Endothelial cell (in vitro differentiated cells): Measurements from ENCODE around the gene FAF2. TPM values are rescaled to one million over a fixed set of nuclear protein-coding genes. Genes with fewer than 3 reads are reported as not detected.

Experiments used
- DNase-seq: peaks from one replicate; pipeline ENCODE4 v3.0.0; 2021; ENCODE audit warnings: low spot score
- H3K27ac Mint-ChIP-seq: one replicate; pipeline ENCODE4 v1.8.0; 2021; ENCODE audit warnings: mixed read lengths, inconsistent platforms; ENCODE audit not compliant: unreplicated experiment
- H3K27me3 Mint-ChIP-seq: one replicate; pipeline ENCODE4 v1.8.0; 2021; ENCODE audit warnings: mild to moderate bottlenecking, moderate library complexity, mixed read lengths, inconsistent platforms; ENCODE audit not compliant: unreplicated experiment
- H3K36me3 Mint-ChIP-seq: one replicate; pipeline ENCODE4 v1.8.0; 2021; ENCODE audit warnings: mild to moderate bottlenecking, low read depth, mixed read lengths, inconsistent platforms; ENCODE audit not compliant: unreplicated experiment
- H3K4me1 Mint-ChIP-seq: one replicate; pipeline ENCODE4 v1.8.0; 2021; ENCODE audit warnings: mild to moderate bottlenecking, mixed read lengths, inconsistent platforms; ENCODE audit not compliant: unreplicated experiment
- H3K4me3 Mint-ChIP-seq: one replicate; pipeline ENCODE4 v1.8.0; 2021; ENCODE audit warnings: mild to moderate bottlenecking, mixed read lengths, inconsistent platforms; ENCODE audit not compliant: unreplicated experiment
- H3K9me3 Mint-ChIP-seq: one replicate; pipeline ENCODE4 v1.8.0; 2021; ENCODE audit warnings: mixed read lengths, inconsistent platforms; ENCODE audit not compliant: unreplicated experiment
- total RNA-seq: library from RNA; stranded (reverse); fragmentation: NEBNext Ultra II Directional; extraction: Animal tissue kit (Norgen Biotek cat#: 25700); gene quantifications from one replicate; pipeline ENCODE4 v1.2.1, GENCODE V29; 2021; ENCODE audit not compliant: unreplicated experiment
- TF ChIP-seq, protein P1 (sequence below): fragments of 200-600 bp; sonication (generic); IDR thresholded peaks from one replicate; pipeline ENCODE4 v1.5.0; 2021; ENCODE audit warnings: antibody characterized with exemption; ENCODE audit not compliant: unreplicated experiment

Gene FAF2
- total RNA-seq, 1 donor from 2014 or later, result 40.6 TPM

DNA sequence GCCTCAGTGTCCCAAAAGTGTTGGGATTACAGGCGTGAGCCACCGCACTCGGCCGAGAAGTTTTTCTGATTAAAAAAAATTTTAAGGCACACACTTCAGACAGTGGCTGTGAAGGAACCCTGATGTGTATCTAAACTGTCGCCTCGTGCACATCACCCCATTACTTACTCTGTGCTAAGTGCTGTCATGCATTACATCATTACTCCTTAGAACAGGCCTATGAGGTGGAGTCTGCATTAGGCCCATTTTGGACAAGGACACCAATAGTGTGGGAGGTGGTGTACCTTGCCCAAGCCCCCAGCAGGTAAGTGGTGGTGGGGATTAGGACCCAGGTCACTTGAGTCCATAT lies 97.2 kb downstream of the FAF2 start:
- no peak overlapping the region for H3K4me3 Mint-ChIP-seq
- no peak for DNase-seq
- TF ChIP-seq, protein P1, sequence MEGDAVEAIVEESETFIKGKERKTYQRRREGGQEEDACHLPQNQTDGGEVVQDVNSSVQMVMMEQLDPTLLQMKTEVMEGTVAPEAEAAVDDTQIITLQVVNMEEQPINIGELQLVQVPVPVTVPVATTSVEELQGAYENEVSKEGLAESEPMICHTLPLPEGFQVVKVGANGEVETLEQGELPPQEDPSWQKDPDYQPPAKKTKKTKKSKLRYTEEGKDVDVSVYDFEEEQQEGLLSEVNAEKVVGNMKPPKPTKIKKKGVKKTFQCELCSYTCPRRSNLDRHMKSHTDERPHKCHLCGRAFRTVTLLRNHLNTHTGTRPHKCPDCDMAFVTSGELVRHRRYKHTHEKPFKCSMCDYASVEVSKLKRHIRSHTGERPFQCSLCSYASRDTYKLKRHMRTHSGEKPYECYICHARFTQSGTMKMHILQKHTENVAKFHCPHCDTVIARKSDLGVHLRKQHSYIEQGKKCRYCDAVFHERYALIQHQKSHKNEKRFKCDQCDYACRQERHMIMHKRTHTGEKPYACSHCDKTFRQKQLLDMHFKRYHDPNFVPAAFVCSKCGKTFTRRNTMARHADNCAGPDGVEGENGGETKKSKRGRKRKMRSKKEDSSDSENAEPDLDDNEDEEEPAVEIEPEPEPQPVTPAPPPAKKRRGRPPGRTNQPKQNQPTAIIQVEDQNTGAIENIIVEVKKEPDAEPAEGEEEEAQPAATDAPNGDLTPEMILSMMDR, result no peak
- peaks cover 15% of the 10 kb centered on the region for H3K27me3 Mint-ChIP-seq
- H3K9me3 Mint-ChIP-seq, result no peaks in the 10 kb centered on the region
- H3K36me3 Mint-ChIP-seq, result no peaks in the 10 kb centered on the region
- peaks cover 21% of the 10 kb centered on the region for H3K4me1 Mint-ChIP-seq
- H3K27ac Mint-ChIP-seq, result no peak overlapping the region

DNA sequence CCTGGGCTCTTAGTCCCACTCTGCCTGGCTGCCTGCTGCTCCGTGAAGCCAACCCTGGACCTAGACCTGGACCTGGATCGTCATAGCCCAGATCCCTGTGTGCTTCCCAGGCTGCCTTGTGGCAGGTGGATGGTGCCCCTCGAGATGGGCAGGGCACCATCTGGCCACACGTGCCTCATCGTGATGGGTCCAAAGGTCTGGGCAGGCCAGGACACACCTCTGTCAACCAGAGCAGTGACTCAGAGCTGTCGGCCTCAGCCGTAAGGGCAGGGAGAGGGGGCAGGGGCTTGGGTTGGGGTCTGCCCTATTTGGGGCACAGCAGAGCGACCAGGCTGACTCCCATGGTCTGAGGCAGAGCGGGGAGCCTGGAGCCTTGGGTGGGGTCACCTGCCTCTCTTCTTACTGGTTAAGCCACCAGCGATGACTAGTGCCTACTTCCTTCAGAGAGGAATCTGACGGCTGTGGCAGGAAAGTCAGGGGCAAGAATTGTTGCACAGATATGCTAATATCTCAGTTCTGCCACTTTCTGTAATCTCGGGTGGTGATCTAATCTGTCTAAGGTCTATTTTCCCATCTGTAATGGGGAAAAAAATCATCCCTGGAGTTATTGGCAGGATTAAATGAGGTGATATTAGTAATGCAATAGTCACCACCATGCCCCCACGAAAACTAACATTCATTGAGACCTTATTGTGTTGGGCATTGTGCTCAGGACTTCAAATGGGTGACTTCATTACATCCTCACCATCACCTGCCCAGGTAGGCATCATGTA lies 97.7 kb downstream of the FAF2 start:
- no peak for DNase-seq
- no peaks in the 10 kb centered on the region for H3K36me3 Mint-ChIP-seq
- H3K27me3 Mint-ChIP-seq, result peaks cover 14% of the 10 kb centered on the region
- H3K4me3 Mint-ChIP-seq, result no peak overlapping the region
- peaks cover 15% of the 10 kb centered on the region for H3K4me1 Mint-ChIP-seq
- no peak overlapping the region for H3K27ac Mint-ChIP-seq
- TF ChIP-seq, protein P1, result no peak
- no peaks in the 10 kb centered on the region for H3K9me3 Mint-ChIP-seq

DNA sequence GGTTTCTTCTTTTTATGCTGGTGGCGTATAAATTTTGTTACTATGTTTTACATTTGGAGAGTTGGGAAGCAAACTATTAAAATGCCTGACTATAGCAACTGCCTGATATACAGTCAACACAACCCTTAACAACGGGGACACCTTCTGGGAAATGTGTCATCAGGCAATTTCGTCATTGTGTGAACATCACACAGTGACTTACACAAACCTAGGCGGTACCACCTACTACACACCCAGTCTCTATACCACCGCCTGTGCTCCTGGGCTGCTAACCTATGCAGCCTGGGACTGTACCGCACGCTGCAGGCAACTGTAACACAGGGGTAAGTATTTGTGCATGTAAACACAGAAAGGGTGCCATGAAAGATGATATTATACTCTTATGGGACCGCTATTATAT lies 99.6 kb downstream of the FAF2 start:
- TF ChIP-seq, protein P1, result no peak
- no peak for DNase-seq
- no peak overlapping the region for H3K27ac Mint-ChIP-seq
- no peak overlapping the region for H3K4me3 Mint-ChIP-seq
- peaks cover 10% of the 10 kb centered on the region for H3K27me3 Mint-ChIP-seq
- no peaks in the 10 kb centered on the region for H3K4me1 Mint-ChIP-seq
- H3K36me3 Mint-ChIP-seq, result no peaks in the 10 kb centered on the region
- no peaks in the 10 kb centered on the region for H3K9me3 Mint-ChIP-seq

DNA sequence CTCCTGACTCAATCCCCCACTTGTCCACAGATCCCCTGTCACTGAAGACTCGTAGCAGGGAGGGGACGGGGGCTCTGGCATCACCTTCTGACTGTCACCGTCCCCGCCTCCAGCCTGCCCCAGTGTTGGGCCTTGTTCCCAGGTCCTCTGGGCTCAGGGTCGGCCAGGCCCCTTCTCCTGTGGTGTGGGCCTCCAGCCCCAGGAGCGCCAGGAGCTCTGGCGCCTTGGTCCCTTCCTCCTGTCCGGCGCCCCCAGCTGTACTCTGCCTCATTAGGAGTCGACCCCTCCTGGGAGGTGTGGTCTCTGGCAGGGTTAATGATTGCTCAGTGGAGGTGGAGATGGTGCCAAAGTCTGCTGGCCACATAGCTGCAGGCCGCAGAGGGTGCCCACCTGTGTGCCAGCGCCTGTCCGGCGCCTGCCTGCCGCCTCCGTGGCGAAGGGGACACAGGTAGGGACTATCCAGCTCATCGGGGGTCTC lies 100.8 kb downstream of the FAF2 start, which contains the start of gene CDHR2:
Gene CDHR2 (plus strand): TSS at position 376 of the 478 bp plus-strand sequence. CDS start 16,011 bp downstream, outside the sequence.
- Mint-ChIP-seq H3K27ac (no peak within 1 kb of the TSS), H3K27me3 (peaks cover 10% of the 10 kb centered on the region), H3K4me1 (no peaks in the 10 kb centered on the region), H3K4me3 (no peak within 1 kb of the TSS), H3K36me3 (no peaks in the 10 kb centered on the region), H3K9me3 (no peaks in the 10 kb centered on the region)
- no peak for DNase-seq
- TF ChIP-seq, protein P1, result no peak

DNA sequence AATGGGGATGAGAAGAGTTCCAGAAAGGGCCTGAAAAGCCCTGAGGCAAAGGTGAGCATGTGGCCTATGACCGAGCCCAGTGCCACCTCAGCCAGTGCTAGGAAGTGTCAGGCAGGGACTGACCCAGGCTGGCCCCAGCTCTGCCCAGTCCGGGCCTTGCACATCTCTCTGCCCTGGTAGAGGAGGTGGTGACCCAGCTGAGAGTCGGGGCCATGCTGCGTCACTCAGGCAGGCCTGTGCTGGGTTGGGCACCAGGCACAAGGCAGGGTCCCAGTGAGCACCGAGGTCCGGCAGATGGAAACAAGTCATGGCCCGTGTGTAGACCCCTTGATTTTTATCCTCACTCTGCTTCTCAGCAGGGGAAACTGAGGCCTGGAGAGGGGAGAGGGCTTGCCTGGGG lies 101.7 kb downstream of the FAF2 start:
- DNase-seq, result no peak
- Mint-ChIP-seq H3K4me1 (no peaks in the 10 kb centered on the region), H3K27ac (no peak overlapping the region), H3K4me3 (no peak overlapping the region), H3K9me3 (no peaks in the 10 kb centered on the region), H3K27me3 (peaks cover 7% of the 10 kb centered on the region), H3K36me3 (no peaks in the 10 kb centered on the region)
- TF ChIP-seq, protein P1, result no peak
